ENCODE data around the gene CASP10.
A peak's percentile ranks its signal among the peaks of the same experiment; 100 is the strongest.

DNA sequence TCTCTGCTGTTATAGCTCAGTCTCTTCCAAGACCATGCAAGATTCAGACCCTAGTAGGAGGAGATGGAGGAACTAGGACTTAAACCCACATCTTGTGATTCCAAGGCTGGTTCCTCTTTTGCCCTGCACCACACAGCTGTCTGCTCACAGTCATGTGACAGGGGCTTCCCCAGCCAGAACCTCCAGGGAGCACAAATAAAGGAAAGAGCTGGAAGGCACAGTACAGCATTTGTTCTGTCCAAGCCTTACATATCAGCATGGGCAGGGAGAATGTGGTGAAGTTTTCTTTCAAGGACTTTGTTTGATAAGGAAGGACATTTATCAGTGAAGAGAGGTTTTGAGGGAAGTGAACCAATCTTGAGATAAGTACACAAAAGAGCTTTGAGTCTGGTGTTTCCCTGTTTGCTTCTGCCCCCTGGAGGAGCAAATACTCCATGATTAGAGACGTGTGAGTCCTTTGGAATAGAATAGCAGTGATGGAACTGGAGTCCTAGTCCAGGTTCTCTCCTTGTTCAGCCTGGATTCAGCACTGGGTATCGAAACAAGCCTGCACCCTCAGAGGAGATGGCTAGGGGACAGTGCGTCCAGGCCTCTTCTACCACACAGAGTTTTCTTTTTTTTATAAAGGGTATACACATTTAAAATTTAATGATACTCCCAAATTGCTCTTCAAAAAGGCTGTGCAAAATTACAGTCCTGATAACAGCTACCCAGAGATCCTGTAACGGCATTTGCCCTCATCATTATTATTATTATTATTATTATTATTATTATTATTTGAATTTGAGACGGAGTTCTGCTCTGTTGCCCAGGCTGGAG lies 24.6 kb upstream of the CASP10 start:
- no peak for TF ChIP-seq GABPA (IDR thresholded peaks at IDR 0.05; ENCODE audit: low read depth)
- TF ChIP-seq, protein P1, sequence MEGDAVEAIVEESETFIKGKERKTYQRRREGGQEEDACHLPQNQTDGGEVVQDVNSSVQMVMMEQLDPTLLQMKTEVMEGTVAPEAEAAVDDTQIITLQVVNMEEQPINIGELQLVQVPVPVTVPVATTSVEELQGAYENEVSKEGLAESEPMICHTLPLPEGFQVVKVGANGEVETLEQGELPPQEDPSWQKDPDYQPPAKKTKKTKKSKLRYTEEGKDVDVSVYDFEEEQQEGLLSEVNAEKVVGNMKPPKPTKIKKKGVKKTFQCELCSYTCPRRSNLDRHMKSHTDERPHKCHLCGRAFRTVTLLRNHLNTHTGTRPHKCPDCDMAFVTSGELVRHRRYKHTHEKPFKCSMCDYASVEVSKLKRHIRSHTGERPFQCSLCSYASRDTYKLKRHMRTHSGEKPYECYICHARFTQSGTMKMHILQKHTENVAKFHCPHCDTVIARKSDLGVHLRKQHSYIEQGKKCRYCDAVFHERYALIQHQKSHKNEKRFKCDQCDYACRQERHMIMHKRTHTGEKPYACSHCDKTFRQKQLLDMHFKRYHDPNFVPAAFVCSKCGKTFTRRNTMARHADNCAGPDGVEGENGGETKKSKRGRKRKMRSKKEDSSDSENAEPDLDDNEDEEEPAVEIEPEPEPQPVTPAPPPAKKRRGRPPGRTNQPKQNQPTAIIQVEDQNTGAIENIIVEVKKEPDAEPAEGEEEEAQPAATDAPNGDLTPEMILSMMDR (IDR thresholded peaks at IDR 0.05; ENCODE audit: insufficient read depth, low read length): peak; percentile 58
